Thymus (tissue), 11 donors: ENCODE data around the gene PCSK6. TPM values are rescaled to one million over a fixed set of nuclear protein-coding genes. Genes with fewer than 3 reads are reported as not detected.

Experiments used
- DNase-seq, 9 donors: peaks; one replicate each; pipeline ENCODE4 v3.0.0-alpha.2; 2013; ENCODE audit warnings: low spot score in 9 of 9, low read depth in 6 of 9, missing footprints in 1 of 9
- H3K27ac ChIP-seq, 2 donors: one replicate each; pipeline ENCODE4 v1.5.1; 2013; ENCODE audit warnings: control low read depth in 1 of 2, low read depth in 1 of 2, low read length in 1 of 2, mild to moderate bottlenecking in 1 of 2, moderate library complexity in 1 of 2
- H3K27me3 ChIP-seq, 2 donors: one replicate each; pipeline ENCODE4 v1.5.1; 2013; ENCODE audit warnings: low read length in 1 of 2; ENCODE audit not compliant: control insufficient read depth in 2 of 2, insufficient read depth in 1 of 2
- H3K36me3 ChIP-seq, 2 donors: one replicate each; pipeline ENCODE4 v1.5.1; 2013; ENCODE audit warnings: low read length in 1 of 2, mild to moderate bottlenecking in 1 of 2, moderate library complexity in 1 of 2; ENCODE audit not compliant: control insufficient read depth in 2 of 2, insufficient read depth in 2 of 2
- H3K4me1 ChIP-seq, 2 donors: one replicate each; pipeline ENCODE4 v1.5.1; 2013; ENCODE audit warnings: low read length in 2 of 2; ENCODE audit not compliant: control insufficient read depth in 2 of 2, insufficient read depth in 2 of 2
- H3K4me3 ChIP-seq, 2 donors: one replicate each; pipeline ENCODE4 v1.5.1; 2013; ENCODE audit warnings: low read length in 2 of 2, control low read depth in 1 of 2, mild to moderate bottlenecking in 1 of 2
- H3K9me3 ChIP-seq, 2 donors: one replicate each; pipeline ENCODE4 v1.5.1; 2013; ENCODE audit warnings: low read length in 1 of 2, mild to moderate bottlenecking in 1 of 2; ENCODE audit not compliant: control insufficient read depth in 2 of 2, insufficient read depth in 1 of 2
- WGBS: extraction: QIAGEN DNeasy Blood & Tissue Kit; methylation state at CpG from one replicate; pipeline ENCODE4 v1.1.7; 2013; 5-methylcytosine and 5-hydroxymethylcytosine counted together
- polyA plus RNA-seq: library from polyadenylated mRNA; stranded (reverse); fragments of 200-250 nt; gene quantifications from one replicate; pipeline ENCODE4 v1.2.3, GENCODE V29; 2013
- total RNA-seq: library from RNA; stranded (reverse); fragments of 120-200 nt; gene quantifications from one replicate; pipeline ENCODE4 v1.2.4, GENCODE V29; 2013
- donor health status: healthy.

PCSK6 gene
- total and polyA plus RNA-seq, 2 donors: 10.1 to 10.5 TPM

- DNase-seq: no peak
- Histone ChIP-seq H3K4me3 (peak overlapping the region; percentile 37 to 95), H3K27ac (no peak overlapping the region), H3K36me3 (peaks cover 26 to 49% of the 10 kb centered on the region in 2 donors), H3K9me3 (no peaks in the 10 kb centered on the region), H3K27me3 (no peaks in the 10 kb centered on the region), H3K4me1 (peaks cover 9 to 11% of the 10 kb centered on the region in 2 donors)
- WGBS: 94% methylated on average over 12 of the region's 12 CpGs
Observed at GRCh38 chr15:101277943-101278564, 211.5 kb downstream of the PCSK6 start.

GRCh38 chr15:101277038-101277822, 212.3 kb downstream of the PCSK6 start, which contains the start of gene SELENOS:
TSS of gene SELENOS (minus strand) at chr15:101277485. CDS start at chr15:101277417, 68 bp downstream.
- WGBS: under 1% methylated on average over 91 of the region's 91 CpGs
- peak in 8 of 9 donors; percentile 66 to 91 (median 83) for DNase-seq
- no peaks in the 10 kb centered on the region for H3K27me3 ChIP-seq
- peaks cover 9 to 11% of the 10 kb centered on the region in 2 donors for H3K4me1 ChIP-seq
- H3K27ac ChIP-seq: peak within 1 kb of the TSS; percentile 51 to 81
- peak within 1 kb of the TSS; percentile 74 to 95 for H3K4me3 ChIP-seq
- H3K9me3 ChIP-seq: no peaks in the 10 kb centered on the region
- peaks cover 30 to 49% of the 10 kb centered on the region in 2 donors for H3K36me3 ChIP-seq

- H3K4me3 ChIP-seq: peak overlapping the region; percentile 74 to 95
- peaks cover 33 to 48% of the 10 kb centered on the region in 2 donors for H3K36me3 ChIP-seq
- no peaks in the 10 kb centered on the region for H3K9me3 ChIP-seq
- 24% methylated on average over 14 of the region's 14 CpGs for WGBS
- H3K27ac ChIP-seq: peak overlapping the region; percentile 51 to 81
- peak in 1 of 9 donors; percentile 34 for DNase-seq
- peaks cover 9 to 11% of the 10 kb centered on the region in 2 donors for H3K4me1 ChIP-seq
- H3K27me3 ChIP-seq: no peaks in the 10 kb centered on the region
Observed at GRCh38 chr15:101276501-101277037, 212.9 kb downstream of the PCSK6 start.

GRCh38 chr15:101275018-101275417, 214.5 kb downstream of the PCSK6 start:
- Histone ChIP-seq H3K4me1 (peaks cover 9 to 11% of the 10 kb centered on the region in 2 donors), H3K27me3 (no peaks in the 10 kb centered on the region), H3K4me3 (no peak overlapping the region), H3K36me3 (peaks cover 38 to 51% of the 10 kb centered on the region in 2 donors), H3K27ac (no peak overlapping the region), H3K9me3 (no peaks in the 10 kb centered on the region)
- 95% methylated on average over 5 of the region's 5 CpGs for WGBS
- DNase-seq: no peak

GRCh38 chr15:101273534-101273933, 216.0 kb downstream of the PCSK6 start:
- peaks cover 41 to 50% of the 10 kb centered on the region in 2 donors for H3K36me3 ChIP-seq
- DNase-seq: no peak

GRCh38 chr15:101272584-101272983, 216.9 kb downstream of the PCSK6 start:
- Histone ChIP-seq H3K36me3 (peaks cover 41 to 50% of the 10 kb centered on the region in 2 donors), H3K4me3 (no peak overlapping the region), H3K27me3 (no peaks in the 10 kb centered on the region), H3K9me3 (no peaks in the 10 kb centered on the region), H3K4me1 (peaks cover 6 to 7% of the 10 kb centered on the region in 2 donors), H3K27ac (no peak overlapping the region)
- no peak for DNase-seq
- WGBS: 97% methylated on average over 9 of the region's 9 CpGs

More at GRCh38 chr15:101273534-101273933, 216.0 kb downstream of the PCSK6 start:
- Histone ChIP-seq H3K4me1 (peaks cover 9 to 11% of the 10 kb centered on the region in 2 donors), H3K4me3 (no peak overlapping the region), H3K27ac (no peak overlapping the region), H3K9me3 (no peaks in the 10 kb centered on the region), H3K27me3 (no peaks in the 10 kb centered on the region)
- WGBS: 86% methylated on average over 5 of the region's 5 CpGs

- Histone ChIP-seq H3K9me3 (no peaks in the 10 kb centered on the region), H3K4me1 (no peaks in the 10 kb centered on the region), H3K36me3 (peaks cover 37 to 44% of the 10 kb centered on the region in 2 donors), H3K27me3 (no peaks in the 10 kb centered on the region), H3K27ac (no peak overlapping the region), H3K4me3 (no peak overlapping the region)
- WGBS: 96% methylated on average over 16 of the region's 16 CpGs
- no peak for DNase-seq
Observed at GRCh38 chr15:101269479-101270223, 219.9 kb downstream of the PCSK6 start.

- H3K4me3 ChIP-seq: no peak overlapping the region
- 86% methylated on average over 18 of the region's 18 CpGs for WGBS
- peaks cover 23 to 25% of the 10 kb centered on the region in 2 donors for H3K36me3 ChIP-seq
- no peaks in the 10 kb centered on the region for H3K9me3 ChIP-seq
- no peaks in the 10 kb centered on the region for H3K4me1 ChIP-seq
- no peaks in the 10 kb centered on the region for H3K27me3 ChIP-seq
- no peak for DNase-seq
- no peak overlapping the region for H3K27ac ChIP-seq
Observed at GRCh38 chr15:101267320-101268104, 222.0 kb downstream of the PCSK6 start.
